GM12892 (cell line): ENCODE results near the gene IGLL1.

Experiments used
- DNase-seq: peaks from one replicate; pipeline ENCODE4 v3.0.0; 2011; ENCODE audit not compliant: insufficient read length
- FAIRE-seq: peaks from 2 replicates; lab custom pipeline; 2011; peaks lifted over from hg19 to GRCh38; lab: Jason Lieb, UNC
- POLR2A ChIP-seq: IDR thresholded peaks from 2 replicates; pipeline ENCODE4 v1.6.1; 2011; ENCODE audit warnings: low read depth, low read length, control low read depth
- POLR2AphosphoS5 ChIP-seq: IDR thresholded peaks from 2 replicates; pipeline ENCODE4 v1.6.1; 2011; ENCODE audit warnings: low read depth, low read length, control low read depth
- TAF1 ChIP-seq: IDR thresholded peaks from 2 replicates; pipeline ENCODE4 v1.6.1; 2011; ENCODE audit warnings: low read depth, mild to moderate bottlenecking, control low read depth, low read length, borderline replicate concordance

The IGLL1 gene

DNA sequence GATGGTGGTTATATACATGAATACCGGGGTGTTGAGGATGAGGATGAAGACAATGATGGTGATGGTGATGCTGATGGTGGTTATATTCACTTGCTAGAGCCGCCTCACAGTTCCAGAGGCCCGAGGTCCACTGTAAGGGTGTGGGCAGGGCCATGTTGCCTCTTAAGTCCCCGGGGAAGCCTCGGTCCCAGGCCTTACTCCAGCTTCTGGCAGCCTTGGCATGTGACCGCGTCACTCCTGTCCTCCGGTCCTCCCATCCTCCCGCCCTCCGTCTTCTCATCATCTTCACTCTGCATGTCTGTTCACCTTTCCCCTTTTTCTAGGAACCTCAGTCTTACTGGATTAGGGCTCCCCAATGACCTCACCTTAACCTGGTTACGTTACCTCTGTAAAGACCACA lies 54.6 kb downstream of the IGLL1 start:
- FAIRE-seq (no peak), DNase-seq (no peak)
- TF ChIP-seq POLR2A, result no peak
- TF ChIP-seq POLR2AphosphoS5, result no peak
- TF ChIP-seq TAF1, result no peak

DNA sequence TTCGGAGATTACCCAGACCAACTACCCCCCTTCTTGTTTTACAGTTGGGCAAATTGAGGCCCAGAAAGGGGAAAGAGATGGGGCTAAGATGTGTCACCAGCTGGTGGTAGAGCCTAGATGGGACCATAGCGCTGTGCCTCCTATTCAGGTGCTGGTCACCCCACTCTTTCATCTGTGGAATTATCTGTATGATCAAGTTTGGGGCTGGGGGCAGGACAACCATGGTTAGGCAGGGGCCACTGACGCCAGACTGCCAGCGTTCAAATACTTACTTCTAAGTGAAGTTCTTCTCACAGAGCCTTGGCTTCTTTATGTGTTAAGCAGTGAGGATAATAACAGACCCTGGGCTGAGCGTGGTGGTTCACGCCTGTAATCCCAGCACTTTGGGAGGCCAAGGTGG lies 55.9 kb downstream of the IGLL1 start:
- FAIRE-seq, result no peak
- TF ChIP-seq TAF1 (no peak), POLR2A (no peak), POLR2AphosphoS5 (no peak)
- no peak for DNase-seq

DNA sequence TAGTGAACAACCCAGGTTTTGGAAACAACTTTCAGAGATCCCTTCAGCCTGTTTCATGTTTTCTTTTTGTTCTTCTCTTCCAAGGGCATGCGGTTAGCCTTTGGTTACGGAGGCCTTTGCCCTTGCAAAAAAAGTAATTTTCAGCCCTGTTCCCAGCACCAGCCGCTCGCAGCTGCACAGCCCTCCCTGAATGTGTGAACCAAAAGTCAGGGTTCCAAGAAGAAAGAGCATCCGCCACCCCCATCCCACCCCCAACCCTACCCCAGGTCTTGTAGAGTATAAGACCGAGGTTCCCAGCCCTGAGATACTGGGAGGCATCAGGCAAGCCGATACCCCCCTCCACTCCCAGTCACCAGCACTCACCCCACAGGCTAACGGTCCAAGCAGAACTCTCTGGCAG lies 56.4 kb downstream of the IGLL1 start:
- no peak for TF ChIP-seq POLR2AphosphoS5
- TF ChIP-seq POLR2A, result no peak
- no peak for TF ChIP-seq TAF1
- no peak for FAIRE-seq
- peak; percentile 2 for DNase-seq
